ENCODE measurements around the gene COPB2. TPM values are rescaled to one million over a fixed set of nuclear protein-coding genes. Genes with fewer than 3 reads are reported as not detected.

COPB2 gene
- polyA plus RNA-seq, 1 of the 3 experiments (the other 2 are of a cell fraction): 69.7 TPM

- Histone ChIP-seq H3K36me3 (replicated peaks in 1 of 2; ENCODE audit: control insufficient read depth in 1 of 2, insufficient read depth in 2 of 2, low read length in 1 of 2) (no peaks in the 10 kb centered on the region), H3K4me1 (ENCODE audit: control insufficient read depth in 1 of 2, insufficient read depth in 2 of 2, low read depth in 1 of 2, low read length in 1 of 2) (peaks cover 0 to 9% of the 10 kb centered on the region in 2 experiments; a peak in 1 of 4 replicates), H3K79me2 (ENCODE audit: insufficient read depth) (no peaks in the 10 kb centered on the region), H3F3A (replicated peaks; ENCODE audit: insufficient read depth) (no peaks in the 10 kb centered on the region), H3K9me2 (no peaks in the 10 kb centered on the region), H3K9me3 (no peaks in the 10 kb centered on the region), H3K4me2 (no peak overlapping the region), H2AFZ (ENCODE audit: low read depth) (no peak overlapping the region), H3K27ac (ENCODE audit: low read depth in 2 of 2, low read length in 1 of 2) (no peak overlapping the region), H3K9ac (no peak overlapping the region), H3K4me3 (ENCODE audit: low read depth in 2 of 2, low read length in 1 of 2) (no peak overlapping the region), H3K27me3 (ENCODE audit: insufficient read depth) (no peaks in the 10 kb centered on the region), H4K20me1 (ENCODE audit: insufficient read depth) (no peaks in the 10 kb centered on the region)
- WGBS (ENCODE audit: low lambda C conversion rate): 56% methylated on average over 4 of the region's 5 CpGs
- TF ChIP-seq SMC3 (IDR thresholded peaks at IDR 0.05; ENCODE audit: low read depth, low read length): no peak
- no peak for TF ChIP-seq USF2 (IDR thresholded peaks at IDR 0.05; ENCODE audit: borderline replicate concordance, low read depth, low read length)
- TF ChIP-seq GABPA (IDR thresholded peaks at IDR 0.05; ENCODE audit: low read depth): no peak
- no peak for TF ChIP-seq FOXM1 (IDR thresholded peaks at IDR 0.05; ENCODE audit: low read depth)
- no peak for TF ChIP-seq GATA2 (CRISPR knock-in tag; IDR thresholded peaks at IDR 0.05)
- no peak for TF ChIP-seq TCF12 (IDR thresholded peaks at IDR 0.05)
- no peak for TF ChIP-seq MEF2A (IDR thresholded peaks at IDR 0.05; ENCODE audit: borderline replicate concordance, low read depth)
- TF ChIP-seq, protein P1, sequence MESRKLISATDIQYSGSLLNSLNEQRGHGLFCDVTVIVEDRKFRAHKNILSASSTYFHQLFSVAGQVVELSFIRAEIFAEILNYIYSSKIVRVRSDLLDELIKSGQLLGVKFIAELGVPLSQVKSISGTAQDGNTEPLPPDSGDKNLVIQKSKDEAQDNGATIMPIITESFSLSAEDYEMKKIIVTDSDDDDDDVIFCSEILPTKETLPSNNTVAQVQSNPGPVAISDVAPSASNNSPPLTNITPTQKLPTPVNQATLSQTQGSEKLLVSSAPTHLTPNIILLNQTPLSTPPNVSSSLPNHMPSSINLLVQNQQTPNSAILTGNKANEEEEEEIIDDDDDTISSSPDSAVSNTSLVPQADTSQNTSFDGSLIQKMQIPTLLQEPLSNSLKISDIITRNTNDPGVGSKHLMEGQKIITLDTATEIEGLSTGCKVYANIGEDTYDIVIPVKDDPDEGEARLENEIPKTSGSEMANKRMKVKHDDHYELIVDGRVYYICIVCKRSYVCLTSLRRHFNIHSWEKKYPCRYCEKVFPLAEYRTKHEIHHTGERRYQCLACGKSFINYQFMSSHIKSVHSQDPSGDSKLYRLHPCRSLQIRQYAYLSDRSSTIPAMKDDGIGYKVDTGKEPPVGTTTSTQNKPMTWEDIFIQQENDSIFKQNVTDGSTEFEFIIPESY (IDR thresholded peaks at IDR 0.05; ENCODE audit: borderline replicate concordance, low read depth): no peak
- no peak for TF ChIP-seq RXRA (IDR thresholded peaks at IDR 0.05; ENCODE audit: borderline replicate concordance, low read depth)
- no peak for TF ChIP-seq CTCF (IDR thresholded peaks at IDR 0.05)
- DNase-seq: no peak
- POLR2A ChIA-PET: no interaction called here
- CTCF ChIA-PET: interaction anchor here (1.9 to 8.6 kb wide), 3 partner anchors 7 to 386 kb away, joined by 6 to 83 read pairs (median 78); no protein-coding TSS in a partner anchor
Observed at GRCh38 chr3:139322346-139322745, 67.1 kb downstream of the COPB2 start.

DNA sequence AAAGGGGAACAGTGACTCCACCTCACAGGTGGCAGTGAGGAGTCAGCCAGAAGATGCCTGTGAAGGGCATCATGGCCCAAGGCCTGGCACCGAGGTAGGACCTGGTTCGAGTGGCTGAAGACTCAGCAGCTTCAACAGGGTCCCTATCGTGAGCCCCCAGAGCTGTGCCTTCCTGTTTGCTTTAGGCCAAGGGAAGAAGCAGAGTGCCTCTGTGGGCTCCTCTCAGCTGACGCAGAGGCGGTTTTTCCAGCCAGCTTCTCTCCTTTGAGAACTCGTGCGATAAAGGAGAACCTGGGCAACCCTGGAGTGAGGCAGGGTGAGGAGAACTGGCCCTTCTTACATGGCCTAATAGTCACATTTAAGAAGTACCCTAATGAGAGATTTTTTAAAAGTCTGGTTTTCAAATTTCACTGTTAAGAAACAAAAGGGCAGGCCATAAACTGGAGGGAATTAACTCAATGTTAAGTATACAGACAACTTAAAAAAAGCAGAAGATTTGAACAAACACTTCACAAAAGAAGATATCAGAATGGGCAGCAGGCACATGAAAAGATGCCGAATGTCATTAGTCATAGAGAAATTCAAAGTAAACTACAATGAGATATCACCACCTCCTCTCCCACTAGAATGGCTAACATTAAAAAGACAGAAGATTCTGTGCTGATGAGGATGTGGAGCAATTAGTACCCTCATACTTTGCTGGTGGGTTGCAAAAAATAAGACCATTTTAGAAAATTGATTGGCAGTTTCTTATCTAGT lies 68.7 kb downstream of the COPB2 start:
- Histone ChIP-seq H3K36me3 (replicated peaks in 1 of 2; ENCODE audit: control insufficient read depth in 1 of 2, insufficient read depth in 2 of 2, low read length in 1 of 2) (no peaks in the 10 kb centered on the region), H3K9me2 (no peaks in the 10 kb centered on the region), H3K9ac (no peak overlapping the region), H3K9me3 (no peaks in the 10 kb centered on the region), H3K79me2 (ENCODE audit: insufficient read depth) (no peaks in the 10 kb centered on the region), H3K4me3 (ENCODE audit: low read depth in 2 of 2, low read length in 1 of 2) (no peak overlapping the region), H3K27me3 (ENCODE audit: insufficient read depth) (no peaks in the 10 kb centered on the region), H4K20me1 (ENCODE audit: insufficient read depth) (no peaks in the 10 kb centered on the region), H3K4me2 (no peak overlapping the region), H3F3A (replicated peaks; ENCODE audit: insufficient read depth) (no peaks in the 10 kb centered on the region), H2AFZ (ENCODE audit: low read depth) (no peak overlapping the region), H3K4me1 (ENCODE audit: control insufficient read depth in 1 of 2, insufficient read depth in 2 of 2, low read depth in 1 of 2, low read length in 1 of 2) (peaks cover 0 to 13% of the 10 kb centered on the region in 2 experiments; a peak in 1 of 4 replicates), H3K27ac (ENCODE audit: low read depth in 2 of 2, low read length in 1 of 2) (no peak overlapping the region)
- POLR2A ChIA-PET: no interaction called here
- CTCF ChIA-PET: interaction anchor here (1.8 to 8.6 kb wide), 4 partner anchors 9 to 209 kb away, joined by 6 to 83 read pairs (median 48); no protein-coding TSS in a partner anchor
- 91% methylated on average over 8 of the region's 8 CpGs for WGBS (ENCODE audit: low lambda C conversion rate)
- no peak for DNase-seq
- TF ChIP-seq, protein P2, sequence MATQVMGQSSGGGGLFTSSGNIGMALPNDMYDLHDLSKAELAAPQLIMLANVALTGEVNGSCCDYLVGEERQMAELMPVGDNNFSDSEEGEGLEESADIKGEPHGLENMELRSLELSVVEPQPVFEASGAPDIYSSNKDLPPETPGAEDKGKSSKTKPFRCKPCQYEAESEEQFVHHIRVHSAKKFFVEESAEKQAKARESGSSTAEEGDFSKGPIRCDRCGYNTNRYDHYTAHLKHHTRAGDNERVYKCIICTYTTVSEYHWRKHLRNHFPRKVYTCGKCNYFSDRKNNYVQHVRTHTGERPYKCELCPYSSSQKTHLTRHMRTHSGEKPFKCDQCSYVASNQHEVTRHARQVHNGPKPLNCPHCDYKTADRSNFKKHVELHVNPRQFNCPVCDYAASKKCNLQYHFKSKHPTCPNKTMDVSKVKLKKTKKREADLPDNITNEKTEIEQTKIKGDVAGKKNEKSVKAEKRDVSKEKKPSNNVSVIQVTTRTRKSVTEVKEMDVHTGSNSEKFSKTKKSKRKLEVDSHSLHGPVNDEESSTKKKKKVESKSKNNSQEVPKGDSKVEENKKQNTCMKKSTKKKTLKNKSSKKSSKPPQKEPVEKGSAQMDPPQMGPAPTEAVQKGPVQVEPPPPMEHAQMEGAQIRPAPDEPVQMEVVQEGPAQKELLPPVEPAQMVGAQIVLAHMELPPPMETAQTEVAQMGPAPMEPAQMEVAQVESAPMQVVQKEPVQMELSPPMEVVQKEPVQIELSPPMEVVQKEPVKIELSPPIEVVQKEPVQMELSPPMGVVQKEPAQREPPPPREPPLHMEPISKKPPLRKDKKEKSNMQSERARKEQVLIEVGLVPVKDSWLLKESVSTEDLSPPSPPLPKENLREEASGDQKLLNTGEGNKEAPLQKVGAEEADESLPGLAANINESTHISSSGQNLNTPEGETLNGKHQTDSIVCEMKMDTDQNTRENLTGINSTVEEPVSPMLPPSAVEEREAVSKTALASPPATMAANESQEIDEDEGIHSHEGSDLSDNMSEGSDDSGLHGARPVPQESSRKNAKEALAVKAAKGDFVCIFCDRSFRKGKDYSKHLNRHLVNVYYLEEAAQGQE (IDR thresholded peaks at IDR 0.05; ENCODE audit: low read depth, low read length): no peak
- TF ChIP-seq TAF1 (IDR thresholded peaks at IDR 0.05; ENCODE audit: borderline replicate concordance, low read depth, low read length) (no peak), RAD21 (IDR thresholded peaks at IDR 0.05; ENCODE audit: low read length) (no peak), EZH2phosphoT487 (IDR thresholded peaks at IDR 0.05; ENCODE audit: borderline replicate concordance, low read depth) (no peak), ELF1 (IDR thresholded peaks at IDR 0.05) (no peak), MEF2A (IDR thresholded peaks at IDR 0.05; ENCODE audit: borderline replicate concordance, low read depth) (no peak), USF2 (IDR thresholded peaks at IDR 0.05; ENCODE audit: borderline replicate concordance, low read depth, low read length) (no peak)
- TF ChIP-seq, protein P3, sequence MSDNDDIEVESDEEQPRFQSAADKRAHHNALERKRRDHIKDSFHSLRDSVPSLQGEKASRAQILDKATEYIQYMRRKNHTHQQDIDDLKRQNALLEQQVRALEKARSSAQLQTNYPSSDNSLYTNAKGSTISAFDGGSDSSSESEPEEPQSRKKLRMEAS (IDR thresholded peaks at IDR 0.05; ENCODE audit: low read depth): no peak

Data from SK-N-SH (cell line).